ENCODE data around the gene RRAS.
A peak's percentile ranks its signal among the peaks of the same experiment; 100 is the strongest.

Gene RRAS

DNA sequence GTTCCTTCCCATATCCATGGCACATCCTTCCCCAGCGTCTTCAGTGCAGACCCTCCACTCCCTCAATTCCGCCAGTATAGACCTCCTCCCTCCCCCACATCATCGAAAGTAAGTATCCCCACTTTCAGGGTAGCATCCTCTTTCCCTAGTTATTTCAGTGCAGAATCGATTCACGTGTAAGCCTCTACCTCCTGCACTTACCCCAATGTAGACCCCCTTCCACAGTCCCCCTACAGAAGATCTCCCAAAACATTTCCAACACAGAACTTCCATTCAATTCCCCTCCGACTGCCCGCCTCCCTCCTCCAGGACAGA is 25.1 kb upstream of the RRAS start:
- Histone ChIP-seq H3K36me3 (peaks cover 38% of the 10 kb centered on the region), H3K4me1 (ENCODE audit: control insufficient read depth in 1 of 2, insufficient read depth in 1 of 2, low read depth in 1 of 2, low read length in 1 of 2) (peaks cover 31 to 33% of the 10 kb centered on the region in 2 experiments)
- TF ChIP-seq, protein P1, sequence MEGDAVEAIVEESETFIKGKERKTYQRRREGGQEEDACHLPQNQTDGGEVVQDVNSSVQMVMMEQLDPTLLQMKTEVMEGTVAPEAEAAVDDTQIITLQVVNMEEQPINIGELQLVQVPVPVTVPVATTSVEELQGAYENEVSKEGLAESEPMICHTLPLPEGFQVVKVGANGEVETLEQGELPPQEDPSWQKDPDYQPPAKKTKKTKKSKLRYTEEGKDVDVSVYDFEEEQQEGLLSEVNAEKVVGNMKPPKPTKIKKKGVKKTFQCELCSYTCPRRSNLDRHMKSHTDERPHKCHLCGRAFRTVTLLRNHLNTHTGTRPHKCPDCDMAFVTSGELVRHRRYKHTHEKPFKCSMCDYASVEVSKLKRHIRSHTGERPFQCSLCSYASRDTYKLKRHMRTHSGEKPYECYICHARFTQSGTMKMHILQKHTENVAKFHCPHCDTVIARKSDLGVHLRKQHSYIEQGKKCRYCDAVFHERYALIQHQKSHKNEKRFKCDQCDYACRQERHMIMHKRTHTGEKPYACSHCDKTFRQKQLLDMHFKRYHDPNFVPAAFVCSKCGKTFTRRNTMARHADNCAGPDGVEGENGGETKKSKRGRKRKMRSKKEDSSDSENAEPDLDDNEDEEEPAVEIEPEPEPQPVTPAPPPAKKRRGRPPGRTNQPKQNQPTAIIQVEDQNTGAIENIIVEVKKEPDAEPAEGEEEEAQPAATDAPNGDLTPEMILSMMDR (IDR thresholded peaks at IDR 0.05) = no peak

GRCh38 chr19:49664171-49665035 is 24.5 kb upstream of the RRAS start:
- peaks cover 39% of the 10 kb centered on the region for H3K36me3 ChIP-seq
- TF ChIP-seq, protein P1 (IDR thresholded peaks at IDR 0.05) = peak; percentile 82
- peaks cover 31 to 33% of the 10 kb centered on the region in 2 experiments for H3K4me1 ChIP-seq (ENCODE audit: control insufficient read depth in 1 of 2, insufficient read depth in 1 of 2, low read depth in 1 of 2, low read length in 1 of 2)
- H3K9me3 ChIP-seq = no peaks in the 10 kb centered on the region
- H3K4me3 ChIP-seq (ENCODE audit: low read depth in 1 of 2, low read length in 1 of 2) = peak overlapping the region; percentile 95 to 98
- H3K27ac ChIP-seq = peak overlapping the region; percentile 92
- no peaks in the 10 kb centered on the region for H3K27me3 ChIP-seq

More for the DNA sequence above, 25.1 kb upstream of the RRAS start:
- Histone ChIP-seq H3K27ac (peak overlapping the region; percentile 92), H3K27me3 (no peaks in the 10 kb centered on the region), H3K4me3 (ENCODE audit: low read depth in 1 of 2, low read length in 1 of 2) (peak overlapping the region; percentile 95 to 98), H3K9me3 (no peaks in the 10 kb centered on the region)

- Histone ChIP-seq H3K36me3 (peaks cover 51% of the 10 kb centered on the region), H3K27ac (peak overlapping the region; percentile 92), H3K27me3 (no peaks in the 10 kb centered on the region), H3K9me3 (no peaks in the 10 kb centered on the region), H3K4me1 (ENCODE audit: control insufficient read depth in 1 of 2, insufficient read depth in 1 of 2, low read depth in 1 of 2, low read length in 1 of 2) (peaks cover 31 to 33% of the 10 kb centered on the region in 2 experiments), H3K4me3 (ENCODE audit: low read depth in 1 of 2, low read length in 1 of 2) (no peak overlapping the region)
- TF ChIP-seq, protein P1 (IDR thresholded peaks at IDR 0.05) = no peak
These were observed 23.3 kb upstream of the RRAS start for GRCh38 chr19:49663224-49663623.

GRCh38 chr19:49662011-49662410 is 22.1 kb upstream of the RRAS start:
- Histone ChIP-seq H3K36me3 (peaks cover 63% of the 10 kb centered on the region), H3K27ac (no peak overlapping the region), H3K4me3 (ENCODE audit: low read depth in 1 of 2, low read length in 1 of 2) (no peak overlapping the region), H3K9me3 (no peaks in the 10 kb centered on the region), H3K27me3 (no peaks in the 10 kb centered on the region), H3K4me1 (ENCODE audit: control insufficient read depth in 1 of 2, insufficient read depth in 1 of 2, low read depth in 1 of 2, low read length in 1 of 2) (peaks cover 31 to 33% of the 10 kb centered on the region in 2 experiments)
- TF ChIP-seq, protein P1 (IDR thresholded peaks at IDR 0.05) = no peak

- Histone ChIP-seq H3K9me3 (no peaks in the 10 kb centered on the region), H3K36me3 (peaks cover 78% of the 10 kb centered on the region), H3K4me1 (ENCODE audit: control insufficient read depth in 1 of 2, insufficient read depth in 1 of 2, low read depth in 1 of 2, low read length in 1 of 2) (peaks cover 21 to 24% of the 10 kb centered on the region in 2 experiments), H3K27ac (no peak overlapping the region), H3K27me3 (no peaks in the 10 kb centered on the region), H3K4me3 (ENCODE audit: low read depth in 1 of 2, low read length in 1 of 2) (no peak overlapping the region)
- TF ChIP-seq, protein P1 (IDR thresholded peaks at IDR 0.05) = no peak
These were observed 20.5 kb upstream of the RRAS start for GRCh38 chr19:49660338-49660961.

All from neutrophil (primary cell).